ENCODE results near the gene MRPL19.

DNA sequence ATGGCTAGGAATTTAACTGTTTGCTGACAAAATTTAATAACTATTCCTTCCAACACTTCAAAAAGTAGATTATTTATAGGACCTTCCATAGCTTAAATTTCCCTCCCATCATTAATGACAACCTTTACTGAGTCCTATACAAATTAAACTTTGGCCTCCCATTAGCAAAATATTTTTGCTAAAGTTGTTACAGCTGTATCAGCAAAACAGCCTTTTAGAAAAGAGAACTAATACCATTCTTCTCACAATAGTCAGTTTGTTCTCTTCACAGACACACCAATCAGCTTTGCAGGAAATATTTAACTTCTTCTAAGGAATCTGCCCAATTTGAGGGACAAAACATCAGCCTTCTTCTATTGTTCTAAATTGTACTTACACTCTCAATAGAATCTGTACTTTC is 76.1 kb downstream of the MRPL19 start:
- TF ChIP-seq, protein P1, sequence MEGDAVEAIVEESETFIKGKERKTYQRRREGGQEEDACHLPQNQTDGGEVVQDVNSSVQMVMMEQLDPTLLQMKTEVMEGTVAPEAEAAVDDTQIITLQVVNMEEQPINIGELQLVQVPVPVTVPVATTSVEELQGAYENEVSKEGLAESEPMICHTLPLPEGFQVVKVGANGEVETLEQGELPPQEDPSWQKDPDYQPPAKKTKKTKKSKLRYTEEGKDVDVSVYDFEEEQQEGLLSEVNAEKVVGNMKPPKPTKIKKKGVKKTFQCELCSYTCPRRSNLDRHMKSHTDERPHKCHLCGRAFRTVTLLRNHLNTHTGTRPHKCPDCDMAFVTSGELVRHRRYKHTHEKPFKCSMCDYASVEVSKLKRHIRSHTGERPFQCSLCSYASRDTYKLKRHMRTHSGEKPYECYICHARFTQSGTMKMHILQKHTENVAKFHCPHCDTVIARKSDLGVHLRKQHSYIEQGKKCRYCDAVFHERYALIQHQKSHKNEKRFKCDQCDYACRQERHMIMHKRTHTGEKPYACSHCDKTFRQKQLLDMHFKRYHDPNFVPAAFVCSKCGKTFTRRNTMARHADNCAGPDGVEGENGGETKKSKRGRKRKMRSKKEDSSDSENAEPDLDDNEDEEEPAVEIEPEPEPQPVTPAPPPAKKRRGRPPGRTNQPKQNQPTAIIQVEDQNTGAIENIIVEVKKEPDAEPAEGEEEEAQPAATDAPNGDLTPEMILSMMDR (IDR thresholded peaks at IDR 0.05; ENCODE audit: low read depth, low read length) = no peak
- no peak for TF ChIP-seq POLR2A (IDR thresholded peaks at IDR 0.05; ENCODE audit: extremely low read depth, insufficient read length)

All from NB4 (cell line).